ENCODE measurements around the gene DENND1A.

- TF ChIP-seq FOXK2 (IDR thresholded peaks at IDR 0.05) (no peak), HDGF (IDR thresholded peaks at IDR 0.05; ENCODE audit: borderline replicate concordance) (no peak), ELF4 (IDR thresholded peaks at IDR 0.05) (no peak), SUZ12 (IDR thresholded peaks at IDR 0.05) (no peak), FOXA1 (IDR thresholded peaks at IDR 0.05) (no peak), CTBP1 (IDR thresholded peaks at IDR 0.05; ENCODE audit: borderline replicate concordance) (no peak)
These were observed 291.8 kb downstream of the DENND1A start for GRCh38 chr9:123637945-123638634.

Data from HEK293T (cell line).